GM12891 (cell line): ENCODE measurements around the gene CAPN11.

Source experiments
- POLR2A ChIP-seq: IDR thresholded peaks from 2 replicates; pipeline ENCODE4 v1.6.1; 2011; ENCODE audit warnings: low read depth, low read length, control low read depth
- POLR2AphosphoS5 ChIP-seq: IDR thresholded peaks from 2 replicates; pipeline ENCODE4 v1.6.1; 2011; ENCODE audit warnings: low read depth, low read length, control low read depth
- SPI1 ChIP-seq: IDR thresholded peaks from 2 replicates; pipeline ENCODE4 v1.6.1; 2011; ENCODE audit warnings: low read depth, low read length, control low read depth
- TAF1 ChIP-seq: IDR thresholded peaks from 2 replicates; pipeline ENCODE4 v1.6.1; 2011; ENCODE audit warnings: low read depth, low read length, control low read depth

DNA sequence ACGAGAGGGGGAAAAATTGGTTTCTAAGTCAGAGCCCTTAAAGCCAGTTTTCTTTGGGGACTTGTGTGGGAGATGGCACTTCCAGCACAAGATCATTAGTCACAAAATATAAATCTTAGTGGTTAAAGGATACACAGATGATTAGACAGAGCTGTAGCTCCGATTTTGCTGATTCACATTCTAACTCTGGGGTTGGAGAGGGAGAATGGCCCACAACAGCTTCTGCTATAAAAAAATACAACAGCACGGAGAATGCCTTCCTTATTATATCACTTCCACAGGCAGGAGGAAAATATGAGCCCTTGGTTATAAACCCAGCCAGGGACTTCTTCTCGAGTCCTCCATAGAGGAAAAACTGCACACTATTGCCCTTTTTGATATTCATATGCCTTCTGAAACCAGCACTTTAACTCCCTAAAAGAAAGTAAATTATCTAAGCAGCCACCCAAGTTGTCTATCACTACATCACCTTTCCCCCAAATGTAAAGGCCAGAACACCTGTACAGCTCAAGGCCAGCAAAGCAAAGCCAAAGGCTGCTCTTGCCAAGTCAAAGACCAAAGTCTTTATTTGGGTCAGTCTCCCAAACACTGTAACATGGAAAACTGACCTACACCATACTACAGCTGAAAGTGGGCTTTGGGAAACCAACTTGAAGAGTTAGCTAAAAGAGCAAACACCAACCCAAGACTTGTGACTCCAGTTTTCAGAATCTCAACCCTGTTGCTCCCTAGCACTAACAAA lies 41.8 kb upstream of the CAPN11 start:
- TF ChIP-seq POLR2A = no peak
- no peak for TF ChIP-seq TAF1
- TF ChIP-seq POLR2AphosphoS5 = no peak
- TF ChIP-seq SPI1 = no peak
